PC-9 (cell line): ENCODE measurements around the gene DSCAML1.

ENCODE experiments used
- EZH2 ChIP-seq: fragments of 200-600 bp; sonication (generic); IDR thresholded peaks from 2 replicates; pipeline ENCODE4 v1.8.0; 2017; ENCODE audit warnings: antibody characterized with exemption, low read depth
- TF ChIP-seq, protein P1 (sequence below): fragments of 200-600 bp; sonication (generic); conservative IDR thresholded peaks from 2 replicates; pipeline ENCODE4 v1.6.1; 2017; ENCODE audit warnings: mixed run types, antibody characterized with exemption, mild to moderate bottlenecking, moderate library complexity

GRCh38 chr11:117820071-117820470, 23.1 kb upstream of the DSCAML1 start:
- TF ChIP-seq, protein P1, sequence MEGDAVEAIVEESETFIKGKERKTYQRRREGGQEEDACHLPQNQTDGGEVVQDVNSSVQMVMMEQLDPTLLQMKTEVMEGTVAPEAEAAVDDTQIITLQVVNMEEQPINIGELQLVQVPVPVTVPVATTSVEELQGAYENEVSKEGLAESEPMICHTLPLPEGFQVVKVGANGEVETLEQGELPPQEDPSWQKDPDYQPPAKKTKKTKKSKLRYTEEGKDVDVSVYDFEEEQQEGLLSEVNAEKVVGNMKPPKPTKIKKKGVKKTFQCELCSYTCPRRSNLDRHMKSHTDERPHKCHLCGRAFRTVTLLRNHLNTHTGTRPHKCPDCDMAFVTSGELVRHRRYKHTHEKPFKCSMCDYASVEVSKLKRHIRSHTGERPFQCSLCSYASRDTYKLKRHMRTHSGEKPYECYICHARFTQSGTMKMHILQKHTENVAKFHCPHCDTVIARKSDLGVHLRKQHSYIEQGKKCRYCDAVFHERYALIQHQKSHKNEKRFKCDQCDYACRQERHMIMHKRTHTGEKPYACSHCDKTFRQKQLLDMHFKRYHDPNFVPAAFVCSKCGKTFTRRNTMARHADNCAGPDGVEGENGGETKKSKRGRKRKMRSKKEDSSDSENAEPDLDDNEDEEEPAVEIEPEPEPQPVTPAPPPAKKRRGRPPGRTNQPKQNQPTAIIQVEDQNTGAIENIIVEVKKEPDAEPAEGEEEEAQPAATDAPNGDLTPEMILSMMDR: no peak
- TF ChIP-seq EZH2: no peak
